B cell (primary cell): ENCODE measurements around the gene PAFAH1B2. TPM values are rescaled to one million over a fixed set of nuclear protein-coding genes. Genes with fewer than 3 reads are reported as not detected.

Source experiments
- ATAC-seq: fragments of 200-7000 bp; cut with Tn5 transposase; one replicate; pipeline ENCODE4 v1.10.0; 2021; ENCODE audit warnings: low read depth, mild to moderate bottlenecking, moderate number of reproducible peaks, moderate library complexity
- CTCF ChIA-PET: fragments of 350-600 bp; sonication (Branson Sonifier 250); formaldehyde crosslinking; loops from one replicate; lab custom pipeline; 2021; ENCODE audit warnings: antibody characterized with exemption, inconsistent platforms; lab: Charles Lee
- POLR2A ChIA-PET: fragments of 350-600 bp; sonication (Branson Sonifier 250); formaldehyde crosslinking; loops from one replicate; lab custom pipeline; 2021; ENCODE audit warnings: antibody characterized with exemption; lab: Charles Lee
- DNase-seq: peaks from one replicate; pipeline ENCODE4 v3.0.0; 2013
- H2AFZ ChIP-seq: 2 replicates; pipeline ENCODE4 v1.6.1; 2012; ENCODE audit warnings: mild to moderate bottlenecking, low read depth, low read length; ENCODE audit not compliant: insufficient read depth, poor library complexity, severe bottlenecking
- H3K27ac ChIP-seq, 2 donors: 1 replicate in 1 of 2; 2 replicates in 1 of 2; pipeline ENCODE4 v1.5.1; 2012 to 2013; ENCODE audit warnings: low read length in 2 of 2, mild to moderate bottlenecking in 2 of 2, moderate library complexity in 1 of 2
- H3K27me3 ChIP-seq, 4 experiments: fragments of 200-600 bp in 1 of 4; sonication (generic) in 1 of 4; replicated peaks in 1 of 4; 1 replicate in 2 of 4; 2 replicates in 2 of 4; pipeline versions ENCODE4 v1.6.1 to v1.7.0; 2013 to 2016; ENCODE audit warnings: low read length in 3 of 4, mild to moderate bottlenecking in 2 of 4, mixed read lengths in 1 of 4, moderate library complexity in 1 of 4; ENCODE audit not compliant: insufficient read depth in 4 of 4, control insufficient read depth in 3 of 4; ENCODE audit errors: control extremely low read depth in 1 of 4
- H3K36me3 ChIP-seq, 2 experiments: replicated peaks in 1 of 2; 1 replicate in 1 of 2; 2 replicates in 1 of 2; pipeline versions ENCODE4 v1.6.1 to v1.7.1; 2013; ENCODE audit warnings: low read length in 1 of 2; ENCODE audit not compliant: insufficient read depth in 2 of 2, control insufficient read depth in 1 of 2; ENCODE audit errors: control extremely low read depth in 1 of 2, extremely low read depth in 1 of 2
- H3K4me1 ChIP-seq, 2 donors: fragments of 200-600 bp in 1 of 2; sonication (generic) in 1 of 2; 1 replicate in 1 of 2; 2 replicates in 1 of 2; pipeline versions ENCODE4 v1.5.1 to v1.6.1; 2013 to 2017; ENCODE audit warnings: low read length in 2 of 2; ENCODE audit not compliant: control insufficient read depth in 2 of 2, insufficient read depth in 2 of 2
- H3K4me2 ChIP-seq: replicated peaks from 2 replicates; pipeline ENCODE3; 2012; ENCODE audit warnings: mild to moderate bottlenecking, low read depth, low read length; ENCODE audit not compliant: poor library complexity, severe bottlenecking
- H3K4me3 ChIP-seq, 5 experiments: fragments of 200-600 bp in 1 of 5; sonication (generic) in 1 of 5; 1 replicate in 3 of 5; 2 replicates in 2 of 5; pipeline versions ENCODE4 v1.5.1 to v1.7.0; 2011 to 2016; ENCODE audit warnings: low read length in 4 of 5, mild to moderate bottlenecking in 4 of 5, low read depth in 2 of 5, control low read depth in 1 of 5, moderate library complexity in 1 of 5; ENCODE audit not compliant: insufficient read depth in 1 of 5; ENCODE audit errors: control extremely low read depth in 1 of 5, extremely low read depth in 1 of 5
- H3K79me2 ChIP-seq: fragments of 200-600 bp; sonication (generic); one replicate; pipeline ENCODE4 v1.6.0; 2016; ENCODE audit warnings: low read length; ENCODE audit not compliant: control insufficient read depth, insufficient read depth
- H3K9ac ChIP-seq: fragments of 200-600 bp; sonication (generic); 2 replicates; pipeline ENCODE4 v1.6.1; 2017; ENCODE audit warnings: mild to moderate bottlenecking, low read length, moderate library complexity
- H3K9me3 ChIP-seq, 3 donors: one replicate each; pipeline versions ENCODE4 v1.6.1 to v1.7.1; 2013; ENCODE audit warnings: low read length in 2 of 3; ENCODE audit not compliant: control insufficient read depth in 2 of 3, insufficient read depth in 1 of 3; ENCODE audit errors: control extremely low read depth in 1 of 3
- H4K20me1 ChIP-seq: 2 replicates; pipeline ENCODE4 v1.6.0; 2012; ENCODE audit warnings: mild to moderate bottlenecking, low read length; ENCODE audit not compliant: insufficient read depth, control insufficient read depth, poor library complexity, severe bottlenecking
- H3K27ac Mint-ChIP-seq: one replicate; pipeline ENCODE4 v1.8.0; 2021; ENCODE audit warnings: mixed read lengths
- H3K27me3 Mint-ChIP-seq: one replicate; pipeline ENCODE4 v1.8.0; 2021; ENCODE audit warnings: mixed read lengths
- H3K4me1 Mint-ChIP-seq: one replicate; pipeline ENCODE4 v1.8.0; 2021; ENCODE audit warnings: mixed read lengths
- H3K4me3 Mint-ChIP-seq: one replicate; pipeline ENCODE4 v1.8.0; 2021; ENCODE audit warnings: mixed read lengths
- H3K9me3 Mint-ChIP-seq: one replicate; pipeline ENCODE4 v1.8.0; 2022; ENCODE audit warnings: mixed read lengths; ENCODE audit not compliant: insufficient read depth
- CTCF ChIP-seq: fragments of 200-600 bp; IDR thresholded peaks from one replicate; pipeline ENCODE4 v1.8.0; 2022; ENCODE audit warnings: antibody characterized with exemption, mild to moderate bottlenecking
- EZH2 ChIP-seq: IDR thresholded peaks from 2 replicates; pipeline ENCODE4 v1.6.1; 2012; ENCODE audit warnings: borderline replicate concordance, low read depth, mild to moderate bottlenecking, moderate library complexity, low read length; ENCODE audit not compliant: insufficient read depth, poor library complexity, severe bottlenecking
- WGBS: methylation state at CpG from one replicate; pipeline ENCODE4 v1.1.5; 2013; ENCODE audit warnings: missing lambda C conversion rate; ENCODE audit not compliant: insufficient coverage; 5-methylcytosine and 5-hydroxymethylcytosine counted together
- intact Hi-C: fragments of 100-400 bp; cut with micrococcal nuclease; formaldehyde crosslinking; loops from one replicate; pipeline ENCODE4 v1.10.0; 2022
- polyA plus RNA-seq: library from polyadenylated mRNA; depleted of rRNA; stranded (reverse); fragments of >200 nt; gene quantifications from 2 replicates; pipeline ENCODE4 v1.2.3, GENCODE V29; 2012
- total RNA-seq, 2 donors: library from RNA; stranded (reverse); fragments of 120-200 nt in 1 of 2; gene quantifications; 1 replicate in 1 of 2; 2 replicates in 1 of 2; pipeline versions ENCODE4 v1.2.3 to v1.2.4, GENCODE V29; 2013 to 2022

PAFAH1B2 gene
- total and polyA plus RNA-seq, 2 donors (not counting 1 experiment from before 2014, with no cell fraction given), result 10.7 to 103 TPM

- TF ChIP-seq CTCF, result peak; percentile 47
- TF ChIP-seq EZH2, result no peak
- Histone ChIP-seq H3K9ac (peak within 1 kb of the TSS; percentile 93), H3K36me3 (no peaks in the 10 kb centered on the region), H3K4me2 (peak within 1 kb of the TSS; percentile 90), H4K20me1 (peaks cover 18% of the 10 kb centered on the region), H3K4me3 (peak within 1 kb of the TSS; percentile 67 to 93 (median 78)), H3K27me3 (no peaks in the 10 kb centered on the region), H2AFZ (peak within 1 kb of the TSS; percentile 83), H3K9me3 (no peaks in the 10 kb centered on the region), H3K27ac (peak within 1 kb of the TSS; percentile 92 to 100), H3K79me2 (peaks cover 69% of the 10 kb centered on the region), H3K4me1 (peaks cover 44 to 51% of the 10 kb centered on the region in 2 donors)
- peak within 1 kb of the TSS; percentile 99 for H3K4me3 Mint-ChIP-seq
- CTCF ChIA-PET, result interaction anchor here (0.6 to 4.5 kb wide), 26 partner anchors 21 to 1793 kb away, joined by 3 to 59 read pairs (median 3); partner anchors contain the start of gene PCSK7
- ATAC-seq, result peak; percentile 80
- H3K27ac Mint-ChIP-seq, result peak within 1 kb of the TSS; percentile 95
- under 1% methylated on average over 64 of the region's 78 CpGs for WGBS
- H3K9me3 Mint-ChIP-seq, result no peaks in the 10 kb centered on the region
- H3K4me1 Mint-ChIP-seq, result peaks cover 56% of the 10 kb centered on the region
- POLR2A ChIA-PET, result interaction anchor here (0.5 to 2.6 kb wide), 8 partner anchors 46 to 219 kb away, joined by 3 to 19 read pairs (median 3); partner anchors contain the start of gene PAFAH1B2
- H3K27me3 Mint-ChIP-seq, result no peaks in the 10 kb centered on the region
- intact Hi-C loops, result loop anchor here (1.0 to 5.0 kb wide), 6 partner anchors 44 to 326 kb away; partner anchors contain the start of genes BUD13, PAFAH1B2, PCSK7 and RNF214
- DNase-seq, result peak; percentile 97
Measured at GRCh38 chr11:117098269-117099232, 45.5 kb upstream of the PAFAH1B2 start, which contains the start of gene SIK3. Gene SIK3, minus strand, starts transcription at chr11:117098428. Its CDS starts 13 bp downstream, at chr11:117098415.
